Mesenchymal stem cell (in vitro differentiated cells and primary cell): ENCODE data around the gene RMDN3. TPM values are rescaled to one million over a fixed set of nuclear protein-coding genes. Genes with fewer than 3 reads are reported as not detected.

Experiments used
- DNase-seq: peaks from one replicate; pipeline ENCODE4 v3.0.0-alpha.2; 2013
- H2AFZ ChIP-seq: one replicate; pipeline ENCODE4 v1.6.1; 2013; ENCODE audit warnings: low read depth, mild to moderate bottlenecking, control low read depth, inconsistent platforms, low read length, moderate library complexity
- H2AK5ac ChIP-seq: 2 replicates; pipeline ENCODE4 v1.6.1; 2013; ENCODE audit warnings: low read length, moderate library complexity, mild to moderate bottlenecking, inconsistent platforms; ENCODE audit not compliant: severe bottlenecking
- H2BK120ac ChIP-seq: one replicate; pipeline ENCODE4 v1.6.1; 2013; ENCODE audit warnings: low read depth, mild to moderate bottlenecking, inconsistent platforms, low read length, moderate library complexity
- H2BK12ac ChIP-seq, 2 experiments: one replicate each; pipeline ENCODE4 v1.6.1; 2013; ENCODE audit warnings: inconsistent platforms in 2 of 2, low read length in 2 of 2, mild to moderate bottlenecking in 2 of 2, moderate library complexity in 2 of 2, control low read depth in 1 of 2
- H2BK15ac ChIP-seq: one replicate; pipeline ENCODE4 v1.6.1; 2013; ENCODE audit warnings: mild to moderate bottlenecking, low read depth, inconsistent platforms; ENCODE audit not compliant: poor library complexity, severe bottlenecking
- H2BK5ac ChIP-seq: 2 replicates; pipeline ENCODE4 v1.6.1; 2013; ENCODE audit warnings: low read depth, mild to moderate bottlenecking, low read length, control low read depth, inconsistent platforms; ENCODE audit not compliant: poor library complexity, severe bottlenecking
- H3K14ac ChIP-seq, 2 experiments: one replicate each; pipeline ENCODE4 v1.6.1; 2013; ENCODE audit warnings: inconsistent platforms in 2 of 2, low read length in 2 of 2, control low read depth in 1 of 2, mild to moderate bottlenecking in 1 of 2, moderate library complexity in 1 of 2
- H3K18ac ChIP-seq, 2 experiments: one replicate each; pipeline ENCODE4 v1.6.1; 2013; ENCODE audit warnings: inconsistent platforms in 2 of 2, low read length in 2 of 2, control low read depth in 1 of 2, low read depth in 1 of 2, mild to moderate bottlenecking in 1 of 2
- H3K23ac ChIP-seq, 2 experiments: one replicate each; pipeline ENCODE4 v1.6.1; 2013; ENCODE audit warnings: inconsistent platforms in 2 of 2, low read length in 2 of 2, mild to moderate bottlenecking in 2 of 2, moderate library complexity in 2 of 2, control low read depth in 1 of 2
- H3K27ac ChIP-seq: 2 replicates; pipeline ENCODE4 v1.5.1; 2013; ENCODE audit warnings: mild to moderate bottlenecking, moderate library complexity, low read length, control low read depth, inconsistent platforms; ENCODE audit not compliant: poor library complexity, severe bottlenecking
- H3K27me3 ChIP-seq, 2 experiments: 2 replicates each; pipeline versions ENCODE4 v1.6.1 to v1.7.0; 2013; ENCODE audit warnings: low read length in 2 of 2, mild to moderate bottlenecking in 2 of 2, moderate library complexity in 2 of 2, control low read depth in 1 of 2, inconsistent platforms in 1 of 2; ENCODE audit not compliant: control insufficient read depth in 1 of 2, insufficient read depth in 1 of 2
- H3K36me3 ChIP-seq, 2 experiments: 2 replicates each; pipeline versions ENCODE4 v1.6.1 to v1.7.0; 2013; ENCODE audit warnings: low read length in 2 of 2, control low read depth in 1 of 2, inconsistent platforms in 1 of 2, low read depth in 1 of 2, mild to moderate bottlenecking in 1 of 2; ENCODE audit not compliant: insufficient read depth in 2 of 2, control insufficient read depth in 1 of 2
- H3K4ac ChIP-seq, 2 experiments: one replicate each; pipeline ENCODE4 v1.6.1; 2013; ENCODE audit warnings: inconsistent platforms in 2 of 2, low read length in 2 of 2, mild to moderate bottlenecking in 2 of 2, moderate library complexity in 2 of 2, control low read depth in 1 of 2, low read depth in 1 of 2
- H3K4me1 ChIP-seq: 2 replicates; pipeline ENCODE4 v1.6.1; 2013; ENCODE audit warnings: low read depth, low read length, control low read depth; ENCODE audit not compliant: control insufficient read depth, insufficient read depth
- H3K4me2 ChIP-seq: 2 replicates; pipeline ENCODE4 v1.6.1; 2013; ENCODE audit warnings: low read length, mild to moderate bottlenecking, inconsistent platforms; ENCODE audit not compliant: poor library complexity, severe bottlenecking
- H3K4me3 ChIP-seq, 2 experiments: 2 replicates each; pipeline versions ENCODE4 v1.5.1 to v1.7.0; 2013; ENCODE audit warnings: low read length in 2 of 2, mild to moderate bottlenecking in 2 of 2, control low read depth in 1 of 2, low read depth in 1 of 2; ENCODE audit not compliant: insufficient read depth in 1 of 2
- H3K79me1 ChIP-seq: replicated peaks from 2 replicates; pipeline ENCODE4 v1.6.1; 2013; ENCODE audit warnings: mild to moderate bottlenecking, control low read depth, low read length, inconsistent platforms; ENCODE audit not compliant: poor library complexity, severe bottlenecking
- H3K9ac ChIP-seq: 2 replicates; pipeline ENCODE4 v1.7.0; 2013; ENCODE audit warnings: mild to moderate bottlenecking, low read length, moderate library complexity
- H3K9me3 ChIP-seq: 2 replicates; pipeline ENCODE4 v1.7.0; 2013; ENCODE audit warnings: mild to moderate bottlenecking, low read length; ENCODE audit not compliant: control insufficient read depth
- H4K8ac ChIP-seq: one replicate; pipeline ENCODE4 v1.6.1; 2013; ENCODE audit warnings: inconsistent platforms, mild to moderate bottlenecking, low read length, moderate library complexity
- H4K91ac ChIP-seq: one replicate; pipeline ENCODE4 v1.6.1; 2013; ENCODE audit warnings: mild to moderate bottlenecking, low read length, inconsistent platforms
- WGBS: methylation state at CpG from one replicate; pipeline ENCODE4 v1.1.7; 2013; ENCODE audit warnings: mixed read lengths; 5-methylcytosine and 5-hydroxymethylcytosine counted together
- small RNA-seq: library from polyadenylated mRNA; stranded (forward); fragments of <200 nt; extraction: miRNeasy Mini kit (QIAGEN cat#:217004); gene quantifications from one replicate; pipeline ENCODE3, GENCODE V24; 2013; ENCODE audit warnings: low read depth

Gene RMDN3

DNA sequence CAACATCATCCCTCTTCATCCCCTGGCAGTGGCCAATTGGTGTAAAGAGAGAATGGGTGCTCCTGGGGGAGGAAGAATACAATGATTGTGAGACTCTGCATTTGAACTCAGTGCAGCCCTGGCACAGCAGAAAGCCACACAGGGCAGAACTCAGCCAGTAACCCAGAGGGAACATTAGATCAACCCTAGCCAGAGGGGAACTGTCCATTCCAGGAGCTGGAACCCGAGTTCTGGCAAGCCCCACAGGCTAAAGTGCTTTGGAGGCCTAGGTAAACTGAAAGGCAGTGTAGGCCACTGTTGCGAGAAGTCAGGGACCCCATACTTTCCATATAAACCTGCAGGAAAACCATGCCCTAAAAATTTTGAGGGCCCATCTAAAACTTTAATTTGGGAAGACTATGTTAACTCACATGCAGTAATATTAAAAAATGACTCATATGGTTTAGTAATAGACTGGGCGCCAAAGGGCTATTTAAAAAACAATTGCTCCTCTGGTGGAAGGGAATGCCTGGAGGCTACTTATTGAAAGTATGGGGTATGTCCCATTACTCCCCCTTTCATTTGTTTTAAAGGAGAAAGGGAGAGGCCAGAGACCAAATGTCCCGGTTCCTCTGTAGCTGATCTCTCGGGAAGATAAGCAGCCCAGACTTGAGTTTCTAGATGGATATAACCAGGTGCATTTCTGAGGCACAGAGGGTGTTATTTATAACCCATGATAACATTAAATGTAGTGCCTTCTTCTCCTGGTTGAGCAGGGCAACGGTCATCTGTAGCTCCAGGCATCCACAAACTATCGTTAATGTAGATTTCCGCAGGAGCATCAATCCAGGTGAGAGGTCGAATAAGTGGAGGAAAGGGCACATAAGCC lies 65.9 kb downstream of the RMDN3 start:
- no peak overlapping the region for H2AFZ ChIP-seq

More for the DNA sequence above, 65.9 kb downstream of the RMDN3 start:
- Histone ChIP-seq H2BK120ac (no peak overlapping the region), H3K14ac (no peak overlapping the region), H3K36me3 (peaks cover 6 to 14% of the 10 kb centered on the region in 2 experiments), H3K4ac (no peak overlapping the region), H3K9ac (no peak overlapping the region), H2BK5ac (no peak overlapping the region), H3K79me1 (peaks cover 12% of the 10 kb centered on the region), H3K4me3 (no peak overlapping the region), H2AK5ac (no peak overlapping the region), H3K9me3 (no peaks in the 10 kb centered on the region), H4K91ac (no peak overlapping the region), H3K27ac (no peak overlapping the region), H4K8ac (no peak overlapping the region), H2BK15ac (no peak overlapping the region), H2BK12ac (no peak overlapping the region), H3K27me3 (no peaks in the 10 kb centered on the region), H3K18ac (no peak overlapping the region), H3K4me1 (peaks cover 8% of the 10 kb centered on the region), H3K4me2 (no peak overlapping the region), H3K23ac (no peak overlapping the region)
- DNase-seq: no peak
- 90% methylated on average over 8 of the region's 9 CpGs for WGBS

Small RNA genes within 50 kb of the gene (small RNA-seq; reads per million reads assigned to genes)
- not detected for gene SUMO2P15
